GM13977 (cell line): ENCODE measurements around the gene MAML3.

Experiments
- DNase-seq: peaks from one replicate; pipeline ENCODE4 v3.0.0; 2012; ENCODE audit warnings: low spot score
- CTCF ChIP-seq: IDR thresholded peaks from 2 replicates; pipeline ENCODE4 v1.5.1; 2012; ENCODE audit warnings: mild to moderate bottlenecking, control low read depth; ENCODE audit not compliant: insufficient read depth; ENCODE audit errors: extremely low read depth, missing control alignments
- in situ Hi-C: fragments of 300-500 bp; cut with MboI; formaldehyde crosslinking; loops from one replicate; pipeline ENCODE4 v1.12.0; 2022; ENCODE audit warnings: low sequenced_read_pairs, low pct_unique_long_range_greater_than_20kb, mixed read lengths, inconsistent platforms; ENCODE audit not compliant: unreplicated experiment

The MAML3 gene

GRCh38 chr4:139986106-139986505 lies 167.9 kb downstream of the MAML3 start:
- no peak for TF ChIP-seq CTCF
- DNase-seq: no peak

GRCh38 chr4:139985401-139985800 lies 168.6 kb downstream of the MAML3 start:
- in situ Hi-C loops: no loop called here
- DNase-seq: no peak
- TF ChIP-seq CTCF: no peak

More at GRCh38 chr4:139986106-139986505, 167.9 kb downstream of the MAML3 start:
- in situ Hi-C loops: no loop called here

GRCh38 chr4:139984471-139984870 lies 169.5 kb downstream of the MAML3 start:
- no peak for DNase-seq
- in situ Hi-C loops: no loop called here
- TF ChIP-seq CTCF: no peak

GRCh38 chr4:139978692-139979091 lies 175.3 kb downstream of the MAML3 start:
- no peak for TF ChIP-seq CTCF
- in situ Hi-C loops: no loop called here
- peak; percentile 48 for DNase-seq

- in situ Hi-C loops: no loop called here
- no peak for TF ChIP-seq CTCF
- DNase-seq: no peak
Observed at GRCh38 chr4:139977838-139978609, 176.0 kb downstream of the MAML3 start.

- DNase-seq: no peak
- TF ChIP-seq CTCF: no peak
- in situ Hi-C loops: no loop called here
Observed at GRCh38 chr4:139975830-139976272, 178.1 kb downstream of the MAML3 start.

GRCh38 chr4:139973616-139974015 lies 180.4 kb downstream of the MAML3 start:
- no peak for DNase-seq
- TF ChIP-seq CTCF: no peak
- in situ Hi-C loops: no loop called here
